NK-92 (cell line): ENCODE data around the gene SLK.

ENCODE experiments used
- DNase-seq: peaks from one replicate; lab custom pipeline; 2025; ENCODE audit not compliant: unreplicated experiment; lab: John Stamatoyannopoulos, UW

Gene SLK

GRCh38 chr10:104032144-104032775 lies 65.3 kb downstream of the SLK start:
- DNase-seq, result no peak

- no peak for DNase-seq
These were observed 66.5 kb downstream of the SLK start for GRCh38 chr10:104033401-104033930.

GRCh38 chr10:104033966-104034365 lies 67.0 kb downstream of the SLK start:
- DNase-seq, result no peak

- no peak for DNase-seq
These were observed 67.7 kb downstream of the SLK start for GRCh38 chr10:104034401-104035193.

GRCh38 chr10:104035194-104036068 lies 68.5 kb downstream of the SLK start:
- no peak for DNase-seq

GRCh38 chr10:104036069-104036384 lies 69.1 kb downstream of the SLK start:
- no peak for DNase-seq

GRCh38 chr10:104036518-104037260 lies 69.7 kb downstream of the SLK start:
- DNase-seq, result no peak

GRCh38 chr10:104037261-104037951 lies 70.5 kb downstream of the SLK start:
- DNase-seq, result no peak

- no peak for DNase-seq
These were observed 71.6 kb downstream of the SLK start for GRCh38 chr10:104038537-104038936.

GRCh38 chr10:104038958-104039752 lies 72.2 kb downstream of the SLK start:
- DNase-seq, result no peak

GRCh38 chr10:104040382-104040781 lies 73.4 kb downstream of the SLK start:
- no peak for DNase-seq

GRCh38 chr10:104040862-104041789 lies 74.2 kb downstream of the SLK start:
- no peak for DNase-seq

GRCh38 chr10:104041891-104042535 lies 75.1 kb downstream of the SLK start:
- DNase-seq, result no peak

- DNase-seq, result no peak
These were observed 76.4 kb downstream of the SLK start for GRCh38 chr10:104043185-104043830.

GRCh38 chr10:104043854-104044253 lies 76.9 kb downstream of the SLK start:
- DNase-seq, result no peak

GRCh38 chr10:104045151-104046089 lies 78.5 kb downstream of the SLK start:
- no peak for DNase-seq
